Coronary artery (tissue), 2 donors: ENCODE measurements around the gene RPL36.

Experiments
- DNase-seq: peaks from one replicate; pipeline ENCODE4 v3.0.0-alpha.2; 2017; ENCODE audit warnings: low spot score
- H3K27ac ChIP-seq, 2 donors: fragments of 200-600 bp; sonication (generic); one replicate each; pipeline ENCODE4 v1.5.1; 2016 to 2019
- H3K4me3 ChIP-seq: fragments of 200-600 bp; sonication (generic); 2 replicates; pipeline ENCODE4 v1.5.1; 2016; ENCODE audit warnings: mild to moderate bottlenecking, moderate library complexity
- CTCF ChIP-seq: fragments of 200-600 bp; sonication (generic); IDR thresholded peaks from one replicate; pipeline ENCODE4 v1.5.1; 2019; ENCODE audit warnings: antibody characterized with exemption

Gene RPL36

DNA sequence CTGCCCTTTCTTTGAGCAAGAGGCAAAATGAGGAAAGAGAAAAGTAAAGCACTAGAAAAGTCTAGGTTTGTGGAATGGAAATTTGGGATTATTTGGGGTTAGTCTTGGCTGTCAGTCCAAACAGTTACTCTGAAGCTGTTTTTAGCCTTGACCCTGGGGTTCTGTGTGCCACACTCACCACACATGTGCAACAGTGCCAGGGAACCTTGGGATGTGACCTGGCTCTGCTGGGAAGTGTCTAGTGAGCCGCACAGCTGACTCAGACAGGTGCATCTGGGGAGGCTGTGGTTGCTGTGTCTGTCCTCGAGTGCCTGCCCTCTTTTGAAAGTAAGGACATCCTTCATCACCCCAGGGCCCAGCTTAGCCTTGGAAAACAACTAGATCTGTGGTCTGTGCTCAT lies 25.6 kb upstream of the RPL36 start:
- no peak for TF ChIP-seq CTCF
- DNase-seq: no peak
- Histone ChIP-seq H3K27ac (no peak overlapping the region), H3K4me3 (no peak overlapping the region)

GRCh38 chr19:5665781-5666513 lies 24.1 kb upstream of the RPL36 start:
- DNase-seq: no peak
- H3K27ac ChIP-seq: no peak overlapping the region
- H3K4me3 ChIP-seq: no peak overlapping the region
- TF ChIP-seq CTCF: no peak

DNA sequence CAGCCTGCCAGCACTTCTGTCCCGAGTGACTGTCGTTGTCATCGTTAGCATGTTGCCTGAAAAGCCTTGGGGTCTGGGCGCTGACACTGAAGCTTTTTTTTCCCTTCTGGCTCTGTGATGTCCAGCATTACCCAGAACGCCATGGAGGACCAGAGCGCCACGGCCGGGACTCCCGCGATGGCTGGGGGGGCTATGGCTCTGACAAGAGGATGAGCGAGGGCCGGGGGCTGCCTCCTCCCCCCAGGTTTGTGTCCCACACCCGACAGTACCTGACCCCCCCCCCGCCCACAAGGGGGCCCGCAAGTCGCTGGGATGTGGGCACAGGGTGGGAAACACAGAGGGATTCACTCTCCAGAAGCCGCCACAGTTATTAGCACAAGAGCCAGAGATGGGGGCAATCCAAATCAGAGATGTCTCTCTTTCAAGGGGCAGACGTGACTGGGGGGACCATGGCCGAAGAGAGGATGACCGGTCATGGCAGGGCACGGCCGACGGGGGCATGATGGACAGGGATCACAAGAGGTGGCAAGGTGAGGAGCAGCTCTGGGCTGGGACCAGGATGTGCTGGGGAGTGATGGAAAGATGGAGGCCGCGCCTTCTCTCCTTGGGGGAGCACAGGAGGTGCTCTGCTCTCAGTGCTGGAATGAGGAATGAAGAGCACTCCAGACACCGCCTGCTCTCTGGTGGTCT lies 23.0 kb upstream of the RPL36 start:
- H3K27ac ChIP-seq: no peak overlapping the region

GRCh38 chr19:5667751-5668271 lies 22.3 kb upstream of the RPL36 start:
- Histone ChIP-seq H3K27ac (no peak overlapping the region), H3K4me3 (no peak overlapping the region)
- no peak for TF ChIP-seq CTCF
- no peak for DNase-seq

More for the DNA sequence above, 23.0 kb upstream of the RPL36 start:
- no peak overlapping the region for H3K4me3 ChIP-seq
- DNase-seq: no peak
- TF ChIP-seq CTCF: no peak

GRCh38 chr19:5669212-5669611 lies 20.9 kb upstream of the RPL36 start:
- DNase-seq: no peak
- TF ChIP-seq CTCF: no peak
- Histone ChIP-seq H3K4me3 (no peak overlapping the region), H3K27ac (no peak overlapping the region)

- no peak for TF ChIP-seq CTCF
These were observed 18.5 kb upstream of the RPL36 start for GRCh38 chr19:5671600-5671999.

More at GRCh38 chr19:5671600-5671999, 18.5 kb upstream of the RPL36 start:
- H3K27ac ChIP-seq: no peak overlapping the region
- no peak overlapping the region for H3K4me3 ChIP-seq
- DNase-seq: no peak
